ENCODE results near the gene PAQR5. TPM values are rescaled to one million over a fixed set of nuclear protein-coding genes. Genes with fewer than 3 reads are reported as not detected.

The PAQR5 gene
- total RNA-seq, 2 donors from 2014 or later: 1.2 to 6.1 TPM

GRCh38 chr15:69417581-69417980 is 118.9 kb downstream of the PAQR5 start:
- H3K9me3 ChIP-seq: no peaks in the 10 kb centered on the region
- H3K27ac ChIP-seq: no peak overlapping the region
- no peak for DNase-seq (ENCODE audit: low spot score)
- H3K36me3 ChIP-seq: no peaks in the 10 kb centered on the region
- H3K27me3 ChIP-seq (replicated peaks; ENCODE audit: insufficient read depth): no peaks in the 10 kb centered on the region
- no peak overlapping the region for H3K4me3 ChIP-seq
- peaks cover 7 to 22% of the 10 kb centered on the region in 2 donors for H3K4me1 ChIP-seq (ENCODE audit: control insufficient read depth in 1 of 2, low read depth in 2 of 2)
- ATAC-seq (ENCODE audit: insufficient number of reproducible peaks, low FRiP score, low read depth): no peak
- no peak for TF ChIP-seq CTCF (IDR thresholded peaks at IDR 0.05)

- H3K27me3 ChIP-seq (replicated peaks; ENCODE audit: insufficient read depth): no peaks in the 10 kb centered on the region
- TF ChIP-seq CTCF (IDR thresholded peaks at IDR 0.05): no peak
- ATAC-seq (ENCODE audit: insufficient number of reproducible peaks, low FRiP score, low read depth) (no peak), DNase-seq (ENCODE audit: low spot score) (no peak)
- H3K27ac ChIP-seq: no peak overlapping the region
- H3K4me3 ChIP-seq: no peak overlapping the region
- no peaks in the 10 kb centered on the region for H3K9me3 ChIP-seq
- H3K4me1 ChIP-seq (ENCODE audit: control insufficient read depth in 1 of 2, low read depth in 2 of 2): no peaks in the 10 kb centered on the region
- H3K36me3 ChIP-seq: no peaks in the 10 kb centered on the region
Measured at GRCh38 chr15:69421498-69421897, 122.8 kb downstream of the PAQR5 start.

GRCh38 chr15:69422336-69422895 is 123.7 kb downstream of the PAQR5 start:
- no peak for DNase-seq (ENCODE audit: low spot score)
- no peak for TF ChIP-seq CTCF (IDR thresholded peaks at IDR 0.05)
- H3K27me3 ChIP-seq (replicated peaks; ENCODE audit: insufficient read depth): no peaks in the 10 kb centered on the region
- no peak overlapping the region for H3K4me3 ChIP-seq
- H3K27ac ChIP-seq: no peak overlapping the region
- no peaks in the 10 kb centered on the region for H3K9me3 ChIP-seq
- no peaks in the 10 kb centered on the region for H3K36me3 ChIP-seq
- no peaks in the 10 kb centered on the region for H3K4me1 ChIP-seq (ENCODE audit: control insufficient read depth in 1 of 2, low read depth in 2 of 2)
- ATAC-seq (ENCODE audit: insufficient number of reproducible peaks, low FRiP score, low read depth): no peak

GRCh38 chr15:69424001-69424400 is 125.3 kb downstream of the PAQR5 start:
- Histone ChIP-seq H3K4me1 (ENCODE audit: control insufficient read depth in 1 of 2, low read depth in 2 of 2) (no peaks in the 10 kb centered on the region), H3K9me3 (no peaks in the 10 kb centered on the region), H3K27me3 (replicated peaks; ENCODE audit: insufficient read depth) (no peaks in the 10 kb centered on the region), H3K36me3 (no peaks in the 10 kb centered on the region), H3K4me3 (no peak overlapping the region), H3K27ac (no peak overlapping the region)
- ATAC-seq (ENCODE audit: insufficient number of reproducible peaks, low FRiP score, low read depth) (no peak), DNase-seq (ENCODE audit: low spot score) (no peak)
- TF ChIP-seq CTCF (IDR thresholded peaks at IDR 0.05): no peak

GRCh38 chr15:69424748-69425413 is 126.2 kb downstream of the PAQR5 start:
- ATAC-seq (ENCODE audit: insufficient number of reproducible peaks, low FRiP score, low read depth): no peak
- H3K4me1 ChIP-seq (ENCODE audit: control insufficient read depth in 1 of 2, low read depth in 2 of 2): no peaks in the 10 kb centered on the region
- H3K27ac ChIP-seq: no peak overlapping the region
- H3K4me3 ChIP-seq: no peak overlapping the region
- no peaks in the 10 kb centered on the region for H3K27me3 ChIP-seq (replicated peaks; ENCODE audit: insufficient read depth)
- no peak for TF ChIP-seq CTCF (IDR thresholded peaks at IDR 0.05)
- H3K36me3 ChIP-seq: no peaks in the 10 kb centered on the region
- no peaks in the 10 kb centered on the region for H3K9me3 ChIP-seq
- DNase-seq (ENCODE audit: low spot score): no peak

All from thoracic aorta (tissue), 2 donors.